Activated CD4-positive, CD25-positive, alpha-beta regulatory T cell treated with anti-CD3 and anti-CD28 coated beads, Interleukin-2, amount 50 U/mL, for 24 hours (primary cell): Measurements from ENCODE around the gene MEG3.

ENCODE experiments used
- ATAC-seq, 2 donors: fragments of 150-1000 bp; cut with Tn5 transposase; one replicate each; pipeline ENCODE4 v1.10.0; 2021; ENCODE audit warnings: mild to moderate bottlenecking in 1 of 2, moderate library complexity in 1 of 2

Gene MEG3

DNA sequence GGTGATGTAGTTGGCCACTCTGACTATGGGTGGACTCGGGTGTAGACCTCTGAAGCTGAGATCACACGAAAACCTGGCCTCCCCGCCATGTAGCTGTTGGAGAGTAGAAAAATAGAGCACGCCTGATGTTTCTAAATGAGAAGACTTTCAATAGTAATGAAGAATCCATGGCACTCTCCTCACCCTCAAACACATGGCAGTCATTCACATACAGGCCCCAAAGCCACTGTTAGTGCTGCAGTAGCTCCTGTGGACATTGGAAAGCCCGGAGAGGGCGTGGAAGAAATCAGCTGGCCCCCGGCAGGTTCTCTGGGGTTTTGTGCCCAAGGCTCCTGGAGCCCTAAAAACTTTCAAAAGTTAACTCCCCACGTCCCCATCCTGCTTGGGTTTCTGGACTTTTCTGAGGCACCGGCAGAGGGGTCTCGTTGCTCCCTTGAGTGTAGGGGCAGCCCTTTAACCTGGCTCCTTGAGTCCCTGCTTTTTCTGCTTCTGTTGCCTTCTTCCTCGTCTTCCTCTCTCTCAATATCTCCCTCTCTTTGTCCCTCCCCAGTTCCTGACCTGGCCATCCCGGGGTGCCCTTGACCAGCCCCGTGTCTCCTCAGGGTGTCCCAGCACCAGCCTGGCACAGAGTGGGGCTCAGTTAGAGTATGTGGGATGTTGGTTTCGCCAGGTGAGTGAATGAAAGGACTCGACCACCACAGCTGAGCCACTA is 8.3 kb downstream of the MEG3 start:
- ATAC-seq: no peak

DNA sequence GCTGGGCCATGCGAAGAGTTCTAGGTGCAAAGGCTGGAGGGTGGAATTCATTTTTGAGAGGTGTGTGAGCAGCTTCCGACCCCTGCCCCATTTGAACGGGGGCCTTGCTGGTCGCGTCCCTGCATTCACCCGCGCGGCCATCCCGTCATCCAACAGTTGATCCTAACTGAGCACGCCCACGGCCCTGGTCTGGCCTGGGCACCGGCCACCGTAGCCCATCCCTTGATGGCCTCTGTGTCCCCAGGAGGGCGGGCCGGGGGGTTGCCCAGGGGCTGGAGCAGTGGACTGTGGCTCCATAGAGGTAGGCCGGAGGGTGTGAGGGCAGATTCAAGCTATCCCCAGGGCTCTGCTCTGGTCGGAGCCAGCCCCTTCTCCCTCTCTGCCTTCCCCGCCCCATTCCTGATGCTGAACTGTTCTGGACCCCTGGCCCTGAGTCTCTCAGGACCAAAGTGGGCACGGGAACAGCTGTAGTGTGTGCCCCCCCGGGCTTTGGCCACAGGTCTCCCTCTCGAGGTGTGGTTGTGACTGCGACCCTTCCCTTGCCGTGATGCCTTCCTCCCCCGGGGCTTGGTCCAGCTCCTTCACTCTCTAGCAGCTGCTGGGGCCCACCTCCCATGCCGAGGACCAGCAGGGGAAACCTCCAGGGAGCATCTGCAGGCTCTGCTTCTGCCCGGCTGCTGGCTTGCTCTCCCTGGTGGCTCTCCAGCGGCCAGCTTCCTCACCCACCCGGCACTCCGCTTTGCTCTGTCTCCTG is 9.1 kb downstream of the MEG3 start:
- ATAC-seq: no peak

DNA sequence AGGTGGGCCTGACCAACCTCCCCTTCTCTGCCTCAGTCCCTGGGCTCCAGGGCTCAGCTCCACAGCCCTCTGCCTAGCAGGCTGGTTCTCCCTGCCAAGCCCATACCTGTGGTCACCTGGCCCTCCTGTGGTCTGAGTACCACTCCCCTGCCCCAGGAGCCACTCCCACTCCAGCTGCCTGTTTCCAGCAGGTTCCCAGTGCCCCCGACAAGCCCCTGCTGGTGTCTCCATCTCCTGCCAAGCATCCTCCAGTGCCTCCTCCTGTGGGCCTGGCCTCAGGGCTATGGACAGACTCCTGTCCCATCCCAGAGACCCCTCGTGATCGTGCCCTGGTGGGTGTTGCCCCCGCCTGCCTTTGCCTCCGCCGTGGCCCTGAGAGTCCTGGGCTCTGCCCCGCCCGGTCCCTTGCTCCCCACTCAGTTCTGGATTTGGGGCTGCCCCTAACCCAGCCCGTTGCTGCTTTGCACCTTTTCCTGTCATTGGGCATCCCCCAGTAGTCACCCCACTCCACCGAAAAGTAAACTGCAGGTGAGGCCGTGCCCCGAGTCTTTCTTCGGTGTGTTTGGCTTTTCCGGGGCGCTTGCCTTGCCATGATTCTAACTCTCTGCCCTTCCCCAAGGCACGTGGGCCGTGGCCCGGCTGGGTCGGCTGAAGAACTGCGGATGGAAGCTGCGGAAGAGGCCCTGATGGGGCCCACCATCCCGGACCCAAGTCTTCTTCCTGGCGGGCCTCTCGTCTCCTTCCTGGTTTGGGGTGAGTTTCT is 9.8 kb downstream of the MEG3 start:
- no peak for ATAC-seq

DNA sequence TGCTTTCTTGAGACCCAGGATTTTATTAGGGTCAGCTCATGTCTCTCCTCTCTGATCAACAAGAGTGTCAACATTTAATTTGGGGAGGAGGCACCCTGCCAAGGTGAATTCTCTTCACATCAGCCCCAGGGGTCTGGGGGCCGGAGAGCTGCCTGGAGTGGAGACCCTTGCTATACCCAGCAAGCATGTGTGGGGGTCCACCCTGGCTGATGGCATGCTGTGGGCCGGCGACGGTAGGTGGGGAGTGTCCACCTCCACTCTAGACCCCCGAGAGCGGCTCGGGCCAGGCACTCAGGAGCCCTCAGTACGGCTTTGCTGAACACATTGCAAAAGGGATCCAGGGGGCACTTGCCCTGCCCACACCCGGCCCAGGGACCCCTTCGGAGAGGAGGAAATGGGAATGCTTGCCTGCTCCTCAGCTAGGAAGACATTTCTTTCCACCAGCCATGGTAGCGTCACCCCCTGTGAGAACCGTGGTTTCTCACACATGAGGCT is 10.4 kb downstream of the MEG3 start:
- ATAC-seq: no peak

DNA sequence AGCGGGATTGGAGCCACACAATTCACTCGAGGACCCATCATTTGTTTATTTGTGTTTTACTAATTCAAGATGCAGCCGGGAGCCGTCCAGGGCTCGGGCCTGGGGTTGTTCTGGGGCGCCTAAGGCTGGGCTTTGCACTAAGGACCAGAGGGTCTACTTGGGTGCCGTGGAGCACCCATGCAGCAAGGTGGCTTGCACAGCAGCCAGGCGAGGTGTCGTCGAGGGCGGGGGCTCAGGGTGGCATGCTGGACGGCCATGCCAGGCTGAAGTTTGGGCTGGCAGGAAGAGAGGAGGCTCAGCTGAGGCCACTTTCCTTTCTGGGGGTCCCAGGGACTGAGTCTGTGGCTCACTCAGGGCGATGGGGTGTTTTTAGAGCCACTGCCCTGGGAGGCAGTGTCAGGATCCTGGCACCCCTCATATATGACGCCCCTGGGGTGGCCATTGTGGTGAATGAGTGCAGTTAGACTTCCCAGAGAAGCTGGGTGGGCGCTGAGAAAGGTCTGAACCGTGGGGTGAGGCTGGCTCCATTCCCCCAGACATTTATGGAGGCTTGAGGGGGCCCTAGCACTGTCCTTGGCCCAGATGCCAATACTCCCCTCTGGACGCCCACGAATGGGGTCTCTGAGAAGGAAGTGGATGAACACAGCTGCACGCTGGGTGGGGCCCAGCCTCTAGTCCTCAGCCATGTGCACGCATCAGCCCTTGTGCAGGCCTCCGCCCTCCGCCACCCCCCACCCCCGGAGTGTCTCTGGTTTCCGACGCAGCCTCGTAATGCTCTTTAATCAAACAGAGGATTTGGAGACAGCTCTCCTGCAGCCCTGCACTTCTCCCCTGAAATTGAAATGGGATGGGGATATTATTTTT is 11.3 kb downstream of the MEG3 start:
- no peak for ATAC-seq

DNA sequence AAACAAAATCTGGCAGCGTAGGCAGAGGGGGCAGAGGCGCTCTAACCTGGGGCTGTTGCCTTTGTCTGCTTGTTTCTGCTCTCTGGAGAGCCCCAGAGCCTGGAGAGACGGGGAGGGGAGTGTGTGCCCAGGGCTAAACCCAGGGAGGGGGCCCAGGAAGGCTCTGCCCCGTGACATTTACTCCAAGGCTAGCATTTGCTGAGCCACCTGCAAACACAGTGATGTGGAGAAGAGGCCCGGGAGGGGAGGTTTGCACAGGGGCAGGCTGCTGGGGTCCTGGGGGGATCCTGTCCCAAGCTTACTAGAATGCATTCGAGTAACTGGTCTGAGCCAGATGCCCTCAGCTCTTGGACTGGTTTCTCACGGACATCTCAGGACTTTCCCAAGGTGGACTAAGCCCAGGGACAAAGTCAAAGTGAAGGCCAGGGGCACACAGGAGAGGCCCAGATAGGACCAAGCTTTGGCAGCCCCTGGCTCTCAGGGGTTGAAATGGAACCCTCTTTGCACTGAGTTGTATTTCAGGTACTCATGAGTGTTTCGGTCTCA is 12.0 kb downstream of the MEG3 start:
- ATAC-seq: no peak

DNA sequence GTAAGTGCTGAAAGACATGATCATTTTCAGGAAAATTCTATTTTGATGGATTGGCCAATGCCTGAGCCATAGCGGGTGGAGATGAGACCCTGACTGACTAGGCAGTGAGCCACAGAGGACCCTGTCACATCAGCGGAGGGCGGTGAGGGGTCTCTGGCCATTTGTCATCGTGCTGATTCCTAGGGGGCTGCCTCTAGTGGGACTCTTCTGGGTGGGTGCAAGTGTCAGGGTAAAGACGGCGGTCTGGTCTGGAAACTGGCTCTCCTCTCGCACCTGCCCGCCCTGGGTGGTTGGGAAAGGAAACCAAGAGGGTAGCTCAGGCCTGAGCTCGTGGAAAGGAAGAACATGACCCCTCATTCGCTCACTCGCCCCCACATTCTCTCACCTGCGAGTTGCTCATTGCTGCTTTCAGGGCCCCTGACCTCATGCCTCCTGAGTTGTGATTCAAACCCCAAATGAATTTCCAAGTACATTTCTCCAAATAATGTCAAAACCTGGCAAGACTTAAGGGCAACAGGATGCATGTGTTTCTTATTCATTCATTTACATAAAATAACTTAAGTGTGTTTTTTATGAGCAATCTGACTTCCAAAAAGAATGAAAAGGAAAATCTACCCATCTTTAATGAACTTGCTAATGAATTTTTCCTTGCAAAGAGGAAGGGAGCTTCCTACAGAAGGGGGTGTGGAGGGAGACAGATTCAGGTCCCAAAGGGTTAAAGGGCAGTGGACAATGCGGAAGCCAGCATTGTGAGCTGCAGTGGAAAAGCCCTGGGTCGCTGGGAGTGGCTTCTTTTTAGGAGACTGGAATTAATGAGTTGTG is 12.8 kb downstream of the MEG3 start:
- no peak for ATAC-seq

DNA sequence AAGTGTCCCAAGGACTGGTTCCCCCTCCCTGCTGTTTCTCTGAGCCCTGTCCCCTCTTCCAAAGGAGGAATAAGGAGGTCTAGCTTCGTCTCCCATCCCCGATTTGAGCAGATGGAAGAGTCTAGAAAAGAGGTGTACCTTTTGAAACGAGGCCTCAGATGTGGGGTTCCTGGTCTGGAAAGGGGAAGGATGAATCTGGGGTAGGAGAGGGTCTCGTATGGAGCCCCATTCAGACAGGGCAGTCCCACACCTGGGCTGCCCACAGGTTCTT is 13.3 kb downstream of the MEG3 start:
- ATAC-seq: no peak

DNA sequence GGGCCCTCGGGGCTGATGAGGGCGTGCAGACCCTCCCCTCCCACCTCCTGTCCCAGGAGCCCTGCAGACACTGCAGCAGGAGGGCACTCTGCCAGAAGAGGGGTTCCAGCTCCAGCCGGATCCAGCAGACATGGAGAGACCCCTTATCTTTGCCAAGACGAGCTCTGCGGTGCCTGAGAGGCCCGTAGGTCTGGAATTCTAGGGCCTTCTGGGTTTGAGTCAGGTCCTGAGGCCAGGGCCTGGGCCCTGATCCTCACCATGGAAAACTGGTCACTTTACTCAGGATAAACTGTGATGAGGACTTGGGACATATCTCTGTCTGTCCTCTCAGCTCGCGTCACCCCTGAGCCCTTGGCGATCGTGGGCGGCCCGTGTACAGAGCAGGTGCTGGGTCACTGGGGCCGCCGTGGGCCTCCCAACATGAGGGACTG is 13.8 kb downstream of the MEG3 start:
- no peak for ATAC-seq

DNA sequence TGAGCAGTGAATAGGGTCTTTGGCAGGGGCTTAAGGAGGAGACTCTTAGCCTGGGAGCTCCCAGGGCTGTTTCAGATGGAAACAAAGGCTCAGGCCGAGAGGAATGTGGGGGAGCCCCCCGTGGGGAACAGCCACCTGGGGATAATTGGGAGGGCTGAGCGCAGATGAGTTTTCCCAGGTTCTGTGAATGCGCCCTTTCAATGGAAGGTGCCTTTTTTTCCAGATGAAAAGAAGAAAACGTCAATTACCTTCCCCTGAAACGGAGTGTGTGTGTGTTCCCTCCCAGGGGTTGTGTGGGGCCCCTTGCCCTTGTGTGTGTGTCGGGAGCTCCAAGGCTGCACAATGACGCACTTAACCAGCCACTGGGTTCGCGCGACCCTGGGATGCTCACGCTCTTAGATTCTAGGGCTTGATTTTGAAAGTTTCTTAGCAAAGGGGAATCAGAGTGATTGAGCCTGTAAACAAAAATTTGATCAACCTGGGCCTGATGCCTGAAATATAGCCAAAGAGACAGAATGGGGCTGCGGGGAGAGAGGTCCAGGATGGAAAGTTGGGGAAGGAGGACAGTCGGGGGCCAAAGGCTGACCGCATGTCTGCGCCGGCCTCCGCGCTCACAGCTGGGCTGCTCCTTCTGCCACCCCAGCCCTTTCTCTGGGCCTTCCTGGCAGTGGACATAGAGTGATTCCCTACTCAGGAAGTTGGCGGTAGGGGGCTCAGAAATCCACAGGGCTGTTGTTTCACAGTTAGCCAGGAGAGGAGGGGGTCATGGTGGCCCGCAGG is 14.6 kb downstream of the MEG3 start:
- ATAC-seq: no peak

DNA sequence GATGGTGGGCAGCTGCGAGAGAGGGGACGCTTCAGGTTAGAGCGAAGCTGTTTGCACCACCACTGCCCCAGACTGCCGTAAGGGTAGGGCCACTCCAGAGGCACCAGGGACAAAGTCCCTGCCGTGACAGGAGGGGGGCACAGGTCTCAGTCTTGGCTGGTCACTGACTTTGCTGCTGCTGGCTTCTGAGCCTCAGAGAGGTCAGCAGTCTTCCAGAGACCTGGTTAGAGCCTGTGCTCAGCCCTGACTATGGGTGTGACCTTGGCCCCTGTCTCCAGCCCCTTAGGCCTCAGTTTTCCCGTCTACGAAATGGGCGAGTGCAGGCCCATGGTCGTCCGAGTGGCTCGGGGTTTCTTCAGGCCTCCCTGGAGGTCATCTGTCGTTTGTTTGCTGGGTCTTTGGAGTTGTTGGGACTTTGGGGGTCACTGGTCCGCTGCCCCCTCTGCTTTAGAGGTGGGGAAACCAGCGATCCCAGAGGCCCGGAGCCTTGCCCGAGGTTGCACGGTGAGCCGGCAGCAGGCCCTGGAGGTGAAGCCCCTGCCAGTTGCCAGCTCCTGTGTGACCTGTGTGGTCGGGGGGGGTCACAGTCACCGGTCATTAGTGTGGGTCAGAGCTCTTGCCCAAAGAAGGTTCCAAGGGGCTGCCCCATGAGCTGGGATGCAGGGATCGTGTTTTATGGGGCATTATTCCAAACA is 15.3 kb downstream of the MEG3 start:
- no peak for ATAC-seq

DNA sequence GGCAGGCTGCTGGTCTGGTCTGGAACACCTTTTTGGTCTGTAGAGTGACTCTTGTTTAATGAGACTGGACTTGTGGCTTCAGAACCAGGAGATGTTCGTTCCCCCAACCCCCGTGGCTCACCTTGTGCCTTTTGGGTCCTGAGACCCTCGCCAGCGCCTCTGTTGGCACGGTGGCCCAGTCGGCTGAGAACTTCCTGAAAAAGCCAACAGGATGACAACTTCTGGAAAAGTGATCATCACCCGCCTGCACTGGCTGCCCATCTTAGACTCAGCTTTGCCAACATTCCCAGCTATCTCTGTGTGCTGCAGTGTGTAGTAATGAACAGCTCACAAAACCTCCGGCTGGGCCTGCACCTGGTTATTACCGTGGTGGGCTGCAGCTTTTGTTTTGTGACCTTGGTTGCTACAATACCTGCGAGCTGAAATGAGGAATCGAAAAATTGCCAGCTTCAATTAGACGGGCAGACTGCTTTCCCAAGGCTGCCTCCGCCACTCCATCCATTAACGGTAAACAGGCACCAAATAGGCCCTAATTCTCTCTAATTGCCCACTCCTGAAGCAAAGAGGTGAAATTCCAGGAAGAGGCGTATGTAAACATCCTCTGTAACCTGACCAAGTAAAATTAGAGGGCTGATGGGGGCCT is 16.0 kb downstream of the MEG3 start:
- no peak for ATAC-seq

DNA sequence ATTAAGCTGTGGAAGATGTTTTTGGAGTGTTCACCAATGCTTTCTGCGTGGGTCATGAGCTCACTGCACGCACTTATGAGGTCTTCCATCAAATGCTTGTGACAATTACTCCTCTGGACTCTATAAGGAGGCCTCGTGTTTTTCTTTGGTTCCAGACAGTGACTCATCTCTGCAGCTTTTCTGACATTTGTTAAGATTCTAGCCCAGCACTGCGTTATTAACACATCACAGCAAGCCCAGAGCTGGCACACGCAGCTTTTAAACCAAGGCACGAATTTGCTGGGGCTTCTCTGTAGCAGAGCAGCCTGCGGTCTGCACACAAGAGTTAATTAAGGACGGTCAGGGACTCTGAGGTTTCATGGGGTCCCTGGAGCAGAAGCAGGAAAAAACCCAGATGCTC is 16.9 kb downstream of the MEG3 start:
- no peak for ATAC-seq

DNA sequence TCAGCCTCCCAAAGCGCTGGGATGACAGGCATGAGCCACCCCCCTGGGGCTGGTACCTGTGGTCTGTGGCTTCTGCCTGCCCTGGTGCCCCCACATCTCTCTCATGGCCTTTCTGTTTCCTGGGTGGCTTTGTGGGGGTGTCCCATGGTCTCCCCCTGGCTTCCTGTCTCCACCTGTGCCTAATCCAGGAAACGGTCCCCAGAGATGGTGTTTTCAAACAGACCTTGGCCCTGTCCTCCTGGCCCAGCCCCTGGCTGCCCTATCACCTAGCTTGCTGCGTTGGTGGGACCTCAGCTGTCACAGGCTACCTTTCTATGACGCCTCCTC is 18.1 kb downstream of the MEG3 start:
- no peak for ATAC-seq

DNA sequence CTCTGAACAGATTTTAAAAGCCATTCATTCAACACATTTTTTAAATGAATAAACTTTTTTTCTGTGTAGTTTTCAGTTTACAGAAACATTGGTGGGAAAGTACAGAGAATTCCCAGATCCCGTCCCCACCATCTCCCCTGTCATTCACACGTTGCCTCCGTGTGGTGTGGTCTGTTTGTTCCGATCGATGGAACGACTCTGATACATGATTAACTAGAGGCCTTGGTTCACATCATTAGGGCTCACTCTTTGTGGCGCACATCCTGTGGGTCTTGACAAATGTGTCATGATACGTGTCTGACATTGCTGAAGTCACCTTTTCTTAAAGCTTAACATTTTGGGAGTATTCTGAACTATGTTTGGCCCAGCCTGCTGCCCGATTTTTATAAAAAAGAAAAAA is 18.5 kb downstream of the MEG3 start:
- ATAC-seq: no peak

DNA sequence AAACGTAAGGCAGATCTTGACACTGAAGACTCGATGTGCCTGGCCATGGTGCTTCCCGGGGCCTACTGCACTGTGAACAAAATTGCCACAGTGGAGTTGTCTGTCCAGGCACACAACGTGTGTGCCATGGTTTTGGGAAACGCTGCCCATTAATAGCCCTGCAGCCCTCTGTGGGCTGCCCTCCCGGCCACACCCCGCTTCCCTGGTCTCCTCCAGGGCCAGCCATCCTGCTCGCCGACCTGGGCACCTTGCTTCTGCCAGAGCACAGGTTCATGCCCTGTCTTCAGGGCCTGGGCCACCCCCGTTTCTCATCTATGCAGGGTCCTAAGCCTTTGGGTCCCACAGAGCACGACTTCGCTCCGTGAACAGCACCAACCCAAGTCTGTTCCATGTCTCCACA is 18.9 kb downstream of the MEG3 start:
- ATAC-seq: no peak

DNA sequence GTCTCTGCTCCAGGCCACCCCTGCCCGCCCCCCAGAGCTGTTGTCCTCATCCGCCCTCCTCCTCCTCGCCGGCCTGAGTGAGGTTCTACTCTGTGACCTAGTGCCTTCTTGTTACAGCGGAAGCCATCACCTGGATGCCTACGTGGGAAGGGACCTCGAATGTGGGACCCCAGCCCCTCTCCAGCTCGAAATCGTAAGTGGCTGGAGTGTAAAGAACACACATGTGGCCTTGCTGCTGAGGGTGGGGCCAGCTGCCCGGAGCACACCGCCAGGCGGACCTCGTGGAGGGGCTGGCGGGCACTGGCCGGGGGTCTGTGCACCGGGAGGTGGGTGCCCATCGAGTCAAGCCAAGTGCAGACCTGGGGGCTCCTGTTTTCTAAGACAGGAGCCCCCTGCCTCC is 19.4 kb downstream of the MEG3 start:
- no peak for ATAC-seq

DNA sequence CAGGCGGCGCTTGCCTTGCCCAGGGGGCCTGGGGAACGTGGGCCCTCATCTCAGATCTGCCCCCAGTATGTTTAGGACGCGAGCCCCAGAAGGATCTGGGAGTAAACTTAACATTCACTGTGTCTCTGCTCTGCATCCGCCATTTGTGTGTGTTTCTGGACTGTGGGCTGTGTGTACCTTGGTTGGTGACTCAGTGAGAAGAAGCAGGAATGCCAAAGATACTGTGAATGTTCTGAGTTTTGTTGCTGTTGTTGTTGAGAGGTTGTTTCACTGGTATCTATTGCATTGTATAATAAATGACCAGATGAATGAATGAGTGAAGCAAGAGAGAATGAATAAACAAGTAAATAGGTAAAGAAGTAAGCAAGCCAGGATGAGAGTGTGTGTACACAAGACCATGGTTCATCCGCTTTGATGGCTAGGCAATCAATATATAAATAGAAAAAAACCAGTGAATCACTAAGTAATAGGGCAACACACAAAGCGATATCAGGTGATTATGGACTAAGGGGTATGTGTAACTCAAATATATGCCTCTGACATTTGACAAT is 20.5 kb downstream of the MEG3 start:
- no peak for ATAC-seq

DNA sequence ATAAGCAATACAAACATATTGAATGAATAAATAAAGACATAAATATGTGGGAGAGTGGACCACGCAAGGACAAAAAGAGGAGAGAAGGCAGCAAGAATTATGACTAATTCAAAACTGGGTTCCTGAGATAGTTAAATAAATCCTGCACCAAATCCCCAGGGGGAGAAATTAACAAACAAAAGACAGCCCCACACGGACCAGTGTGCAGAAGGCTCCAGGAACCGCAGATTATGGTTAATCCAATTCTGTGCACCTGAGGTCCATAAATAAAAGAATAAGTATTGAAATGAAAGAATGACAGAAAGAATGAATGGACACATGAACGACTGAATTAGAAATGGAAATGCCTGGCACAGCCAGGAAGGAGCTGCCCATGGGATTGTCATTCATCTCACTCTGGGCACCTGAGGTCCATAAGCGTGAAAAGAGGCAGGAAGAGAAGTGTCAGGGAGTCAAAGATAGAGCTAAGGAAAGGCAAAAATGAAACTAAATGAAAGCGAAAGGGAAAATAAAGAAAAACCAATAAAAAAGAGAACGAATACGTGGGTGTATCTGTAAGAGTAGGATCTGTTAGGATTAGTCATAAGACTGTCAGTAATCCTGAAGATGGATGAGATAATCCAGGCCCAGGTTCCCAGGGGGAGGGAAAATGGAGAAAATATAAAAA is 23.3 kb downstream of the MEG3 start:
- peak in 1 of 2 donors; percentile 24 for ATAC-seq
